Nephron progenitor cell (in vitro differentiated cells): ENCODE measurements around the gene GPRC5D.

Experiments
- DNase-seq: peaks from one replicate; pipeline ENCODE4 v3.0.0; 2021
- H3K27ac Mint-ChIP-seq: 2 replicates; pipeline ENCODE4 v1.8.0; 2021; ENCODE audit warnings: mild to moderate bottlenecking, moderate library complexity, mixed read lengths
- H3K27me3 Mint-ChIP-seq: 2 replicates; pipeline ENCODE4 v1.8.0; 2021; ENCODE audit warnings: mild to moderate bottlenecking, low read depth, mixed read lengths; ENCODE audit not compliant: poor library complexity
- H3K36me3 Mint-ChIP-seq: 2 replicates; pipeline ENCODE4 v1.8.0; 2021; ENCODE audit warnings: low read depth, mixed read lengths
- H3K4me1 Mint-ChIP-seq: 2 replicates; pipeline ENCODE4 v1.8.0; 2021; ENCODE audit warnings: mixed read lengths
- H3K4me3 Mint-ChIP-seq: 2 replicates; pipeline ENCODE4 v1.8.0; 2021; ENCODE audit warnings: mild to moderate bottlenecking, moderate library complexity, mixed read lengths
- H3K9me3 Mint-ChIP-seq: 2 replicates; pipeline ENCODE4 v1.8.0; 2021; ENCODE audit warnings: mild to moderate bottlenecking, moderate library complexity, mixed read lengths
- CTCF ChIP-seq: fragments of 200-600 bp; sonication (generic); IDR thresholded peaks from 2 replicates; pipeline ENCODE4 v1.5.0; 2021; ENCODE audit warnings: antibody characterized with exemption

Gene GPRC5D

GRCh38 chr12:12964255-12964654 is 12.3 kb upstream of the GPRC5D start:
- peaks cover 9% of the 10 kb centered on the region for H3K4me1 Mint-ChIP-seq
- no peak for DNase-seq
- no peak overlapping the region for H3K27ac Mint-ChIP-seq
- H3K9me3 Mint-ChIP-seq, result peaks cover 12% of the 10 kb centered on the region
- H3K27me3 Mint-ChIP-seq, result peaks cover 3% of the 10 kb centered on the region
- no peak for TF ChIP-seq CTCF
- H3K4me3 Mint-ChIP-seq, result no peak overlapping the region
- peaks cover 11% of the 10 kb centered on the region for H3K36me3 Mint-ChIP-seq

GRCh38 chr12:12960639-12961209 is 8.8 kb upstream of the GPRC5D start:
- no peak overlapping the region for H3K27ac Mint-ChIP-seq

GRCh38 chr12:12958886-12959285 is 6.9 kb upstream of the GPRC5D start:
- H3K36me3 Mint-ChIP-seq, result no peaks in the 10 kb centered on the region
- H3K4me3 Mint-ChIP-seq, result no peak overlapping the region
- H3K27ac Mint-ChIP-seq, result no peak overlapping the region
- peaks cover 5% of the 10 kb centered on the region for H3K9me3 Mint-ChIP-seq
- peaks cover 14% of the 10 kb centered on the region for H3K4me1 Mint-ChIP-seq
- H3K27me3 Mint-ChIP-seq, result peaks cover 4% of the 10 kb centered on the region
- no peak for DNase-seq
- no peak for TF ChIP-seq CTCF

More at GRCh38 chr12:12960639-12961209, 8.8 kb upstream of the GPRC5D start:
- Mint-ChIP-seq H3K4me1 (no peaks in the 10 kb centered on the region), H3K9me3 (peaks cover 12% of the 10 kb centered on the region), H3K4me3 (no peak overlapping the region), H3K27me3 (peaks cover 6% of the 10 kb centered on the region), H3K36me3 (peaks cover 6% of the 10 kb centered on the region)
- TF ChIP-seq CTCF, result no peak
- DNase-seq, result no peak

GRCh38 chr12:12954878-12955625 is 3.1 kb upstream of the GPRC5D start:
- TF ChIP-seq CTCF, result no peak
- Mint-ChIP-seq H3K27ac (no peak overlapping the region), H3K36me3 (peaks cover 6% of the 10 kb centered on the region), H3K27me3 (peaks cover 4% of the 10 kb centered on the region), H3K4me1 (peaks cover 20% of the 10 kb centered on the region), H3K9me3 (peaks cover 5% of the 10 kb centered on the region), H3K4me3 (no peak overlapping the region)
- DNase-seq, result no peak

GRCh38 chr12:12954356-12954755 is 2.4 kb upstream of the GPRC5D start:
- DNase-seq, result no peak
- no peak for TF ChIP-seq CTCF
- Mint-ChIP-seq H3K4me3 (no peak overlapping the region), H3K36me3 (peaks cover 10% of the 10 kb centered on the region), H3K27me3 (peaks cover 4% of the 10 kb centered on the region), H3K27ac (no peak overlapping the region), H3K9me3 (peaks cover 10% of the 10 kb centered on the region), H3K4me1 (peaks cover 20% of the 10 kb centered on the region)

GRCh38 chr12:12951504-12951903 is 466 bp downstream of the GPRC5D start:
- Mint-ChIP-seq H3K27me3 (peaks cover 7% of the 10 kb centered on the region), H3K36me3 (peaks cover 10% of the 10 kb centered on the region), H3K4me3 (no peak overlapping the region), H3K4me1 (peaks cover 20% of the 10 kb centered on the region), H3K9me3 (peaks cover 10% of the 10 kb centered on the region), H3K27ac (no peak overlapping the region)
- no peak for TF ChIP-seq CTCF
- no peak for DNase-seq
